ENCODE data around the gene SERPINC1. TPM values are rescaled to one million over a fixed set of nuclear protein-coding genes. Genes with fewer than 3 reads are reported as not detected.
A peak's percentile ranks its signal among the peaks of the same experiment; 100 is the strongest.

SERPINC1 gene
- total and polyA plus RNA-seq, 10 of the 15 experiments (the other 5 are each of a cell fraction or from before 2014, with no cell fraction given): 0.11 to 0.44 TPM; not detected in 8

- TF ChIP-seq CEBPZ (IDR thresholded peaks at IDR 0.05; ENCODE audit: low read depth, low read length): no peak
- TF ChIP-seq SREBF1 (IDR thresholded peaks at IDR 0.05; ENCODE audit: low read length): no peak
- TF ChIP-seq CEBPB (IDR thresholded peaks at IDR 0.05; ENCODE audit: borderline replicate concordance in 1 of 2, low read depth in 2 of 2, low read length in 2 of 2): no peak
- TF ChIP-seq IKZF1 (conservative IDR thresholded peaks at IDR 0.05): peak; percentile 96
- TF ChIP-seq EED (IDR thresholded peaks at IDR 0.05; ENCODE audit: low read depth): peak; percentile 35; the same call in 1 of the 2 replicates
- TF ChIP-seq ZSCAN29 (IDR thresholded peaks at IDR 0.05): no peak
- 0 out of 2 replicates have a peak, but pooled peaks have one; percentile 9 for TF ChIP-seq MAX (IDR thresholded peaks at IDR 0.05; ENCODE audit: low read depth, low read length)
- TF ChIP-seq ZNF622 (IDR thresholded peaks at IDR 0.05): no peak
- no peak for TF ChIP-seq PKNOX1 (IDR thresholded peaks at IDR 0.05)
- peak; percentile 58; the same call in 1 of the 2 replicates for TF ChIP-seq RB1 (IDR thresholded peaks at IDR 0.05; ENCODE audit: borderline replicate concordance)
- TF ChIP-seq TCF12 (IDR thresholded peaks at IDR 0.05; ENCODE audit: low read depth, low read length): peak; percentile 46; the same call in 1 of the 2 replicates
- TF ChIP-seq PBX3 (IDR thresholded peaks at IDR 0.05; ENCODE audit: insufficient replicate concordance, low read depth, low read length): no peak
- TF ChIP-seq BACH1 (IDR thresholded peaks at IDR 0.05; ENCODE audit: borderline replicate concordance): no peak
- TF ChIP-seq NFYB (IDR thresholded peaks at IDR 0.05; ENCODE audit: insufficient read depth, low read depth, low read length): peak; percentile 16; the same call in 1 of the 2 replicates
- TF ChIP-seq GABPA (IDR thresholded peaks at IDR 0.05; ENCODE audit: low read depth): peak; percentile 83
- TF ChIP-seq BMI1 (IDR thresholded peaks at IDR 0.05; ENCODE audit: borderline replicate concordance): no peak
- TF ChIP-seq HDAC6 (IDR thresholded peaks at IDR 0.05; ENCODE audit: unreplicated experiment): no peak
- no peak for TF ChIP-seq ZBTB4 (CRISPR knock-in tag; IDR thresholded peaks at IDR 0.05)
Observed at GRCh38 chr1:173868266-173869020, 48.7 kb downstream of the SERPINC1 start, which contains the start of gene ZBTB37 (continued).

Measured in GM12878 (cell line).